Measurements from ENCODE around the gene ST6GALNAC4.

ST6GALNAC4 gene

GRCh38 chr9:127916720-127917581, at the start of gene ST6GALNAC4:
ST6GALNAC4 (minus strand) TSS chr9:127917041; CDS start chr9:127916419, 622 bp downstream.
- in situ Hi-C loops (cut with HindIII; ENCODE audit: low sequenced_read_pairs), result no loop called here

- in situ Hi-C loops (cut with HindIII; ENCODE audit: low sequenced_read_pairs), result no loop called here
Measured at GRCh38 chr9:127965953-127966352, 49.1 kb upstream of the ST6GALNAC4 start.

GRCh38 chr9:127963359-127964064, 46.7 kb upstream of the ST6GALNAC4 start:
- in situ Hi-C loops (cut with HindIII; ENCODE audit: low sequenced_read_pairs), result no loop called here

GRCh38 chr9:127963041-127963358, 46.2 kb upstream of the ST6GALNAC4 start:
- in situ Hi-C loops (cut with HindIII; ENCODE audit: low sequenced_read_pairs), result no loop called here

GRCh38 chr9:127962278-127962677, 45.4 kb upstream of the ST6GALNAC4 start:
- in situ Hi-C loops (cut with HindIII; ENCODE audit: low sequenced_read_pairs), result no loop called here

- in situ Hi-C loops (cut with HindIII; ENCODE audit: low sequenced_read_pairs), result no loop called here
Measured at GRCh38 chr9:127961613-127962155, 44.8 kb upstream of the ST6GALNAC4 start.

GRCh38 chr9:127961155-127961490, 44.3 kb upstream of the ST6GALNAC4 start:
- in situ Hi-C loops (cut with HindIII; ENCODE audit: low sequenced_read_pairs), result no loop called here

- in situ Hi-C loops (cut with HindIII; ENCODE audit: low sequenced_read_pairs), result no loop called here
Measured at GRCh38 chr9:127960410-127961154, 43.7 kb upstream of the ST6GALNAC4 start.

GRCh38 chr9:127959841-127960409, 43.1 kb upstream of the ST6GALNAC4 start:
- in situ Hi-C loops (cut with HindIII; ENCODE audit: low sequenced_read_pairs), result no loop called here

- in situ Hi-C loops (cut with HindIII; ENCODE audit: low sequenced_read_pairs), result no loop called here
Measured at GRCh38 chr9:127959398-127959797, 42.6 kb upstream of the ST6GALNAC4 start.

- in situ Hi-C loops (cut with HindIII; ENCODE audit: low sequenced_read_pairs), result no loop called here
Measured at GRCh38 chr9:127958728-127959127, 41.9 kb upstream of the ST6GALNAC4 start.

- in situ Hi-C loops (cut with HindIII; ENCODE audit: low sequenced_read_pairs), result no loop called here
Measured at GRCh38 chr9:127955294-127956015, 38.6 kb upstream of the ST6GALNAC4 start.

GRCh38 chr9:127954831-127955293, 38.0 kb upstream of the ST6GALNAC4 start:
- in situ Hi-C loops (cut with HindIII; ENCODE audit: low sequenced_read_pairs), result no loop called here

- in situ Hi-C loops (cut with HindIII; ENCODE audit: low sequenced_read_pairs), result no loop called here
Measured at GRCh38 chr9:127953768-127954505, 37.1 kb upstream of the ST6GALNAC4 start.

GRCh38 chr9:127953154-127953553, 36.3 kb upstream of the ST6GALNAC4 start:
- in situ Hi-C loops (cut with HindIII; ENCODE audit: low sequenced_read_pairs), result no loop called here

GRCh38 chr9:127950513-127951289, 33.9 kb upstream of the ST6GALNAC4 start:
- in situ Hi-C loops (cut with HindIII; ENCODE audit: low sequenced_read_pairs), result no loop called here

- in situ Hi-C loops (cut with HindIII; ENCODE audit: low sequenced_read_pairs), result no loop called here
Measured at GRCh38 chr9:127949827-127950512, 33.1 kb upstream of the ST6GALNAC4 start.
